IPS DF 4.7 (cell line): ENCODE measurements around the gene NTM.

Experiments
- DNase-seq: peaks from one replicate; pipeline ENCODE4 v3.0.0-alpha.2; 2013; ENCODE audit warnings: low spot score; ENCODE audit errors: extremely low read depth

Gene NTM

DNA sequence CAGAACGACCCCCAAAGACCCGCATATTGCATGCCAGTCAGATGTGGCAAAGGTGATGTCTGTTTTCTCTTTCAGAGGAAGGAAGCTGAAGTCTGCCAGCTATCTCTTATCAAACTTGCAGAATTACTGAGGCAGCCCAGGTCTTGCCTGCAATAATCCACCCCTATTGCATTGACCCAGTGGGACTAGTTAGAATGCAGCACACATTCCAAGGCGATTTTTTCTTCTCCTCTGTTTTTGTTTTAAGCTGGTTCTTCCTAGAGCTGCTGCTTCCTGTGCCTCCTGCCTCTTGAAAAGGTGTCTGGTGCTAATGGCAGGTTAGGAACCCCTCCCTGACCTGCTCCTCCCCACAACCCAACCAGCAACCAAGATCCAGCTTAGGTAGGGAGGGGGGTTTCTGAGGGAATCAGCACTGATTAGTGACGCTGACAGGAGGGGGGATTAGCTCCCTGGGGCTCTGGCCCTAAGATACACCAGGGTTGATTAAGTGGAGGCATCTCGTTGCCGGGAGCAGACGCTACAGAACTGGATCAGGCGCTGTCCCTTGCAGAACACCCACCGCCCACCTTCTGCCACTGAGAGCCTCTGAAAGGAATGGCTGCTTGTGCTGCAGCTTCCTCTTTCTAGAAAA, 2.8 kb downstream of the NTM start:
- no peak for DNase-seq

DNA sequence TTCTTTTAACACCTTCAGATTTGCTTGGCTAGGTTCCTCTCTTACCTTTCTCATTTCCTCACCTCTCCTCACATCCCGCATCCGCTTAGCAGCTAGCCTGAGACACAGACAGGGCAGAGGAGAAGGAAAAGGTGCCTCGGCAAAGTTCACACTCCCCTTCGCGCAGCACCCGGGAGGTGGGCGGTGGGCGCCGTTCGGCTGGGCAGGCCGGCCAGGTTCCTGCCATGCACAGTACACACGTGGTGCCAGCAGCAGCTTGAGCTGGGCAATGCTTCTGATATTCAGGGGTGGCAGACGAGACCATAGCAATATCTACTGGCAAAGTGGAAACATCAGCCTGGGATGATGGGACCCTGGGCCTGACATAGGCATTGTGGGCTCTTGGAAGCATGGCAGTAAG, 3.3 kb downstream of the NTM start:
- no peak for DNase-seq

DNA sequence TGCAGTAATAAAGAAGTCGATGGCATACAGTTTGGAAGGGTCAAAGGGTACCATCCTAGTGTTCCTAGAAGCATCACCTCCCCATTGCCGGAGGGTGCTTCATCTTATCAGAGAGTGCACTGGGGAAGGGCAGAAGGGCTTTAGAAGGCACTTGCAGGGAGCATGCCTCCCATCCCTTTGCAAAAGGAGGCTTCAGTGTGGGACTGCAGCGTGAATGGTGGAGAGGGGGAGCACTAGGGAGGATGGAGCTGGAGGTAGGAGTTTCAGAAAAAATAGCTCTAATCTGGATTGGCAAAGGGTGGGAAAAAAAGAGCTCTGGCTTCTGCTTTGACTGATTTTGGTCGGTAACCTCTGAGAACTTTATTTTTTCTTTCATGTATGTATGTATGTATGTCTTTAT, 5.0 kb downstream of the NTM start:
- no peak for DNase-seq

DNA sequence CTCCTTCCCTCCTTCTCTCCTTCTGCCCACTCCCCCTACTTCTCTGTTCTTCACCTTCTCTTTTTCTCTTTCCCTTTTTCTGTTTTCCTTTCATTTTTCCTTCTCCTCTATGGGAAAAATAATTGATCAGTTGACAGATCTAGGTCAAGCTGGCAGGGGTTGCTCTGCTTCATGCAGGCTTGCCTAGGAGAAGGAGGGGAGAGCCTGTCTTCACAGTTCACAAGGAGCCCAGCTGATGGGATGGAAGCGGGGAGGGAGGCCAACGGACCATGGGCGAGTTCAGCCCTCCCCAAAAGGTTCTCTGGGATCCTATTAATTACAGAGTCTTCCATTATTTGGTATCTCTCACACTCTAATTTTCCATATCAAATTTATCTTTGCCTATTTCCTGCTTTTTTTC, 5.5 kb downstream of the NTM start:
- DNase-seq: no peak

DNA sequence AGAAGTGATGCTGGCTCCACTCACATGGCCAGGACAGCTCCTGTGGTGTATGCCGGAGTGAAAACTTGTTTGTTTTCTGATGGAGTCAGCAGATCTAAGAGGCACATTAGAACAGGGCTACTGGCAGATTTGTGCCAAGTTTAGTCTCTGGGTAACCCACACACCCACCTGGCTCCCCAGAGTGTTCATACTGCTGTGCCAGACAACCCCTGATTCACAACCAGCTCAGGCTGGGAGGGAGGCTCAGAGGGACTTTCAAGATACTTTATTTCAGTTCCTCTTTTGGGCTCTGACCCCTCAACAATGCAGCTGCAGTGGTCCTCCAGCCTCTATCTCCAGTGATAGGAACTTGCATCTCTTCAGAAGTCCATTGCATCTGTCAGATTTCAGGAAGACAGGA, 8.5 kb downstream of the NTM start:
- DNase-seq: no peak

DNA sequence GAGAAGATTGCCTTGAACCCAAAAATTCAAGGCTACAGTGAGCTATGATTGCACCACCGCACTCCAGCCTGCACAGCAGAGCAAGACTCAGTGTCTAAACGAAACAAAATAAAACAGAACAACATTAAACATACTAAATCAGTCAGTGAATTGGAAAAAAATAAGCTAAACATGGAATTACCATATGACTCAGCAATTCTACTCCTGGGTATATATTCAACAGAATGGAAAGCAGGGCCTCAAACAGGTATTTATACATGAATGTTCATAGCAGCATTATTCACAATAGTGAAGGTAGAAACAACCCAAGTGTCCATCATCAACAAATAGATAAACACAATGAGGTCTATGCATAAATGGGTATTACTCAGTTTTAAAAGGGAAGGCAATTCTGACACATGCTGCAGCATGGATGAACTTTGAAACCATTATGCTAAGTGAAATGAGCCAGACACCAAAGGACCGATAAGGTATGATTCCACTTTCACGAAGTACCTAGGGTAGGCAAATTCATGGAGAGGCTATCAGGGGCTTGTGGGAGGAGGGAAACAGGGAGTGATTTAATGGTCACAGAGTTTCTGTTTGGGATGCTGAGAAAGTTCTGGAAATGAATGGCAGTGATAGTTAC, 15.5 kb downstream of the NTM start:
- DNase-seq: no peak

DNA sequence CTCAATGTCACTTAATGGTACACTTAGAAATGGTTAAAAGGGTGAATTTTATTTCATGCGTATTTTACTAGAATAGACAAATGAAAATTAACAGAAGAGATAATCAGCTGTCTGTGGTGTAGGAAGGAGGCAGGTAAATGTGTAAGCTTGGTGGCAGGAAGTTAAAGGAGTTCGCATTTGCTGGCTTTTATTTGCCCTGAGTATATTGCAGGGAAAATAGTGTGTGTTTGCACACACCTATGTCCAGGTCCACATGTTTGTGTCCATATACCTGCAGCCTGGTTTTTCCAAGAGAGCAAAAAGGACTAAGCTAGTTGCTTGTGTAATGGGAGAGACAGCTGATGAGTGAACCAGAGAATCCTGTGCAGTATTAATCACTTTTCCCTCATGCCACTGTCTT, 16.0 kb downstream of the NTM start:
- DNase-seq: no peak

DNA sequence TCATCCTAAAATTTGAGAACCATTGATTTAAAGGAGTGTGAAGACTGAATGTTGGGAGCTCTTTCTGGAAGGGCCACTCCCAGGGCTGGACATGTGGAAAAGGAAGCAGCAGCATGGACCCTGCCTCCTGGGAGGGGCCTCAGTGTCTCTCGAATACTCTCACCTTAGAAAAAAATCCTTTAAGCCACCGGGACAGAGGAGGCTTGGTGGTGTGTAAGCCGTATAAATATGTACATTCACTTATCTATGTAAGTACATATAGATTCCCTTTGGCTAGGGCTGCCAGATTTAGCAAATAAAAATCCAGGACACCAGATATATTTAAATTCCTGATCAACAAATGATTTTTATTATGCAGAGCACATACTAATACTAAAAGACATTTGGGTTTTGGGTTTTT, 17.6 kb downstream of the NTM start:
- no peak for DNase-seq

DNA sequence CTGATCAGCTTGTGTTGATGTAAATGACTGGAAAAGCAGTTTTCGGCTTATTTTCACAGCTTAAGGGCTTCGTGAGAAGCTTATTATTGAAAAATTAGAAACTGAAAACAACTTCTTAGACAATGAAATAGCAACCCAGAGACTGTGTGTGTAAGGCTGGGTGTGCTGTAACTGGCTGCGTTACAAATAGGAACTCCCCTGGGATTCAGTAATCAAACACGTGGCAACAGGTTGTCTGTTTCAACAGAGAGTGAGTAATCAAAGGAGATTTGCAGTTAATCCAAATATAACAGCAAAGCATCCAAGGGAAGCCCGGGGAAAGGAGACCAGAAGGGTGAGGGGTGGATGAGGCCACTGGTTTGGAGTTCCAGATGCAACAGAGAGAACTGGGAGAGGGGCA, 19.2 kb downstream of the NTM start:
- no peak for DNase-seq

DNA sequence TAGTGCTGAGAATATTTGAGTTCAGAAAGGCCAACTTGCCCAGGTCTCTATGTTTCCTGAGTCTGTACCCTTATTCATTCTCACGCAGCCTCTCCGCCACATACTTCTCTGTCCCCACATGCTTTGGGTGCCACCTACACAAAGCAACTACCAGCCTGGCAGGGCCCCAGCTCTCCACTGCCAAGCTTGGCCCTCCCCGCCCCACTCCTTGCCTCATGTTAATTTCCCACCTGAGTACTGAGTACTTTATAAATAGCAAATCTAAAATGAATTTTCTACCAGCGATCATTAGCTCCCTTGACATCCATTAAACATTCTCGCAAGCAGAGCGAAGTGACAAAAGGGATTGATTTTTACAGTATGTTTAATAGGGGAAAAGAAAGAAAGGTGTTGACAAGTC, 20.8 kb downstream of the NTM start:
- no peak for DNase-seq

DNA sequence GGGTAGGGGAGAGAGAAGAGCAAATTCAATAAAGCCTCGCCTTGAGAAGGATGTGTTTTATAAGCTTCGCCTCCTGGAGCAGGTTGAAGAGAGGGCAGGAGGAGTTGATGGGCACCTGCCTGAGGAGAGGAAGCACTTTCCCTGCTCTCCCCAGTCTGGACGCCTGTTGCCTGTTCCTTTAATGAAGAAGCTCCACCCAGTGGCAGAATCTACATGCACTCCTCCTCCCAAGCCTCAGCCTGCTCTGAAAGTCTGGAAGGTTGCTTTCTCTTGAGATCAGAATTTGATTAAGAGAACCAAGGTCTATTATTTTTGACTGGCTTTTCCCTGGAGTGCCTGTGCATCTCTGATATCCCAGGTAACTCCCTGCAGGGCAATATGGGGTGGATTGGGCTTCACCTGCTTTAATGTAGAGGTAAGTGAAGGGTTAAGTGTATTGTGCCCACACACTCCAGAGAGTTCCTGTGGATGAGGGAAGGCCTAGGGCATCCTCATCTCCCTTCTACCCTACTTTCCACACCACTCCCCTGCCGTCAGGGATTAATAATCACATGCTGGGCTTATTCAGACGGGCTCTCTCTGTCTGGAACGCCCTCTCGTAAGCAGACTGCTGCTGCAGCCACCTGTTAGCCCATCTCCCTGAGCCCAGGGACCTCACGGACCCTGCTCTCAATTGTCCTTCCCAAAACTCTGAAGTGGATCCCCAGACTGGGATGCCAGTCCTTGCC, 22.3 kb downstream of the NTM start:
- no peak for DNase-seq

DNA sequence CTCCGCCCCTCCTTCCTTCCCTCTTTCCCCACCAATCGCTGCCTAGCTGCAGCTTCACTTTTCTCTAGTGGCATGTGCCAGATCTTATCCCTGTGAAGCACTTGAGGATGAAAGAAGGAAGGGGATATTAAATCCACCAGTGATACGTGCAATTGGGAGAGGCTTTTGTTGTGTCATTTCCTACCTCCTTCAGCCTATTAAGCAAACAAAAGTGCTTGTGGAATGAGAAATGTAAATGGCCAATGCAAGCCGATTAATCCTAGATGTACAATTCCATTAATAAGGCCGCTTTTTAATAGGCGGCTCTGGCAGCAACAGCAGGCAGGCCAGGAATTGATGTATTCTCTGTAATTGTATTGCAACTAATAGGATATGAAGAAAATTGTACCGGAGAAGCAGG, 23.3 kb downstream of the NTM start:
- no peak for DNase-seq

DNA sequence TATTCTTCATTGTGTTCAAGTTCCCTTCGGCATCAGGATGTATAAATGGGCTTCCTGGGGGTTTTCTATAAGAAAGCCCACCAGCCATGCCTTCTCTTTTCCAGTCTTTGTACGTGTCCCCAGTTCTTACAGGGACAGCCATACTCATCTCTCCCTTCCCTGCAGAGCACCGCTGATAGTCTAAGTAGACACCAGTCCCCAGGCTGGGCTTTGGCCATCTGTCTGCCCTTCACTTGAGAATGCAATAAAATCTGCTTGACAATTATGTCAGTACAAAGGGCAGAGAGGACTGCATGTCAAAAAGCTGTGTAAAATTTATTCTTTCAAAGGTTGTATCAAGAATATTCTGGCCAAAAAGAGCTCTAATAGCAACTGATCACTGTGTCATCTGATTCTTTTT, 27.3 kb downstream of the NTM start:
- DNase-seq: no peak

DNA sequence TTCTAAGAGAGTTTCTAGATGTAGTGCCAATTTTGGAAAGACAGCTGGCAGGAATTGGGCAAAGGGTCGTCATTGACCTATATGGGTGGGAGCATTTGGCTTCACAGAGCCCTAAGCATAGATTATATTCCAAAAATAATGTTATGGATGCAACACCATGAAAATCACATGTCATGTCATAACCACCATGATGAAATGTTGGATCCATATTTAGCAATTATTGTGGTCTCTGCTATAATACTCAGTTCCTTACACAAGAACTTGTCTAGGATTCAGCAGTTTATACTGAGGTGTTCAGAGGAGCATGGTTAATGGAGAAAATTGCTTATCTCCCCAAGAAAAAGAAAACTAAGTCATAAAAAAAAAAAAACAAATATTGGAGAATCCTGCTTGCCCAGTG, 31.6 kb downstream of the NTM start:
- no peak for DNase-seq

DNA sequence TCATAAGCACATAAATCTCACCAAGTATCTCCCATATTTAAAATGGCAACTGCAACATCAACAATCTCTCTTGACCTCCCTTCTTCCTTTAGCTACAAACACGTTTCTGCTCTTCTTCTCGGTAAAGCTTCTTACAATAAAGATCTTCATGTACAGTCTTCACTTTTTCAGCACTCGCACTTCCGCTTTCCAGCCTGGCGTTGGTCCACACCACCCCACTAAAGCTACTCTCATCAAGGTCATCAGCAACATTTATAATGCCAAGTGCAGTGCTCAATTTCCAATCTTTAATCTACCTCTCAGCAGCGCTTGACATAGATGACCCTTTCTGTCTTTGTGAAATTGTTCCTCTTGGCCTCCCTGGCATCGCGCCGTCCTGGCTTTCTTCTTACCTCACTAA, 33.6 kb downstream of the NTM start:
- DNase-seq: no peak

DNA sequence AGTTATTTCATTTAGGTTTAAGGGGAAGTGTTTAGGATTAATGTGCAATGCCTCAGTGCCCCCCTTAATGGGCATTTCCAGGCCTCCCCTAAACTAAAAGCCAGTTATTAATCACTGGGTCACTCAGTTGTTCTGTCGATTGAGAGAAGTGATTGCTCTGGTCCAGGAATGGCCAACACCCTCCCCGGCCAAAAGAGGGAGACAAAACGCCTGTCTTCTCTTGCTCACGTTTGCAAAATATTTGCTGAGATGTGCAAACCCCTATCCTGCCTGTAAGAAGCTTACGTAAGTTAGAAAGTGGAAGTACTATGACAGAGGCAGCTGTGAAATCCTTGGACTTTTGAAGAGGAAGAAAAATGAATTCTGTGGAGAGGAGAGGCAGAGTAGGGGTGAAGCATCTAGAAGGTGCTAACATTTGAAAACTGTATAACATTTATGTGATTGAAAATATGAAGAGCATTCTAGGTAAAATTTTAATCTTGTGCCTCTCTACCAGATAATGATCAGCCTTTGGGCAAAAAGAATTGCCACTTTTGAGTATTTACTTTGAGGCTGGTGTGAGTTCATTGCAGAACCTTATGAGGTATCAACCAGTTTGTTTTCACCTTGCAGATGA, 37.7 kb downstream of the NTM start:
- DNase-seq: no peak

DNA sequence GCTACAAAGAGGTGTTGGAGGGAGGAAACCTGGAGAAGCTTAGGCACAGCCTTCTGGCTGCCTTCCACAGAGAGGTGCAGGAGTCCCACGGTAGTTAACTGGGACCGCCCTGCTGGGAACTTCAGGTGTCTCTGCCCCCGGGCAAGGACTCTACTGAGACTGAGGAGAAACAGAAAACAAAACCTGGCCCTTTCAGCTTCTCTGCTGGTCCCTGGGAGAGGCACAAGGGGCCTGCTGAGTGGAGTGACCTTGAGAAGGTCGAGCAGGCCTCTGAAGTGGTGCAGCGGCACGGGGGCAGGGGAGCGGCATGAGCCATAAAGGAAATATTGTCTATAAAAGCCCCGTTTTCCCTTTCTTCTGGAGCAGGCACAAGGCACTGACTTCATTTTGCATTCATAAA, 38.9 kb downstream of the NTM start:
- DNase-seq: no peak

DNA sequence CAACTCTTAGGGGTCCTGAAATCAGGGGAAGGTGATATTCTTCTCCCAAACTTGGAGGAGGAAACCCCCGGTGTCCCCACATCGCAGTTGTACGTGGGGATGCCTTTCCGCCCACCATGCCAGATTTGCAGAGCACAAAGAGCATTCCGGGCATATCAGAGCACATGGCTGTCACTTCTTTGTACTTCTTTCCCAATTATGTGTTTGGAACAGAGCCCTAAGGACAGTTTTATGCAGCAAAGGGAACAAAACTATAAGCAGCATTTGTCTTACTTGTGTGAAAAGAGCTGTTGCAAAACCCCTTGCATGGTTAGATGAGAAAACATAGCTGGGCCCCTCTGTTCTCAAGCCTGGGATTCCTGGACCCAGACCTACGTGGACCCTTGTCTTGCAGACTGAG, 41.2 kb downstream of the NTM start:
- no peak for DNase-seq

DNA sequence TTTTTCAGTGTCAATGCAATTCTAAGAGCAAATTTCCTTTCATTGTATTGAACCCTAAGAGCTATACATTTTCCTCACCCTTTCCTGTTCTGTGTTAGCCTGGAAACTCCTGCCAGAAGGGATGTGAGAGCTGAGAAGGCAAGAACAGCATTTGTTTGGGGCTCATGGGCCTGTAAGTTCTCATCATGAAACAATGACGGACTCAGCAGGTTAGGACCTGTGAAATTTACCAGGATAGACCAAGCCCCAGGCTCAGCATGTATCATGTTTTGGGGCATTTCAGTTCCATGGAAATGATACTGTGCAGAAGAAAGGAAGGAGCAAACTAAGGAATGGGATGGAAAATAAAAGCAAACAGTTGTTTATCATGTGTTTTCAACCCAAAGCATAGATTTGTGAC, 41.6 kb downstream of the NTM start:
- DNase-seq: no peak

DNA sequence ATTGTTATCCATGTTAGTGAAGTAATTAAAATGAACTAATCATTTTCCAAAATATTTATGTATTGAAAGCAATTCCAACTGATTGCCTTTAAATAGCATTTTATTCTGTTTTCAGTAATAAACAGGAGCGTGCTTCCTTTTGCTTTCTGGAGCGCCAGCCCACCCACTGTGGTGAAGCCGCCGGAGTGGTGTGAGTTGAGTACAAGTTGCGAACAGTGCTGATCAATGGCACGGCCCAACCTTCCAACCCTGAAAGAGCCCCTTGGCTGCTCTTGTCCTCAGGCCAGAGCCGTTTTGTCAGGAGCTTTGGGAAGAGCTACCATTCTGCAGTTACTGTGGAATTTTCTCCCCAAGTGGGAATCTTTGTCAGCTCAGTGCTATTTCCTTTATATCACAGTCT, 42.8 kb downstream of the NTM start:
- DNase-seq: no peak

DNA sequence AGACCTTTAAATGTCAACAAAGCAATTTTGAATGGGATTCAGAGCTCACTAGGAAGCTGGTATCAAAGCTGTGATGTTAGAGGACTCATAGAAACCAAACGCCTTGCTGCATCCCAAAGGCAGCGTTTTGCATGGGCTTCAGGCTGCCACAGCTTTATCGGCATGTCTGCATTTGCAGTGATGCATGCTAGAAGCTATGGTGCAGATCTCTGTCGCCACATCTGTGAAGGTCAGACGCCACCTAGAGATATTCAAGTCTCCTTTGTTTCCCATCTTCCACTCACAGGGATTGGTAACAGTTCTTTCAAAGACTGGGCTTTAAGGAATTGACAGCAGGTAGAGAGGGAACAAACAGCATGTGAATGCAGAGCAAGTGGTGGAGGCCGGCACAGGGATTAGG, 47.8 kb downstream of the NTM start:
- no peak for DNase-seq

DNA sequence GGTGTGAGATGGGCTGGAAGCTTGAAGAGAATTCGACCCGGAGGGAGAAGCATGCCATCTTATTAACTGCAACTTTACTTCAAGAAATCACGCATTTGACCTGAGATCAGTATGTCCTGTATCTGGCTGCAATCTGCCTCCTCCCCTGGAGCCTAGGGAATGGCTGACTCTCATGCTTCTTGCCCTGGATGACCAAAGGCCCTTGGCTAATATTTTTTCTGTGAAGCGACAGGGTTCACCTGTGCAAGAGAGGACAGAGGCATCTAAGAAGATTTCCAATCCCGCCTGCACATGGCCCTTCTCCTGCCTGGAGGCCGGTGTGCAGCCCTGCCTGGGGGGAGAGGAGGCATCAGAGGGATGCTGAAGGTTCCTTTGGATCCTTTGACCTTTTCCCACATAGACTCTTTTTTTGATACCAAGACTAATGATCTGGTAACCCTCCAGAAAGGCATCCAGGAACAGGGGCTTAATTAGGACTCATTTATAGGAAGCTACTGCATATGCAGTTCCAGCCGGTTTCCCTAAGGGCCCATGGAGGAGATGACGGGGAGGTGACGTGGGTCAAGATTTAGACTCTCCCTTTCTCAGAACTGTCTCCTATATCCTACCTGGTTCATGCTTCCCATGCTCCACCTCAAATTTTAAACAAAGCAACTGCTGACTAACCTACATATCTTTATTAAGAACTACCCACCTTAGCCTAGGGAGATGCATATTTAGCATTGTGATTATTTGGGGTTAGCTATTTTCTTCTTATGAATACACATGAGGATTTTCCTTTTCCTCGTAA, 50.8 kb downstream of the NTM start:
- no peak for DNase-seq
